ENCODE measurements around the gene RBFOX2.

DNA sequence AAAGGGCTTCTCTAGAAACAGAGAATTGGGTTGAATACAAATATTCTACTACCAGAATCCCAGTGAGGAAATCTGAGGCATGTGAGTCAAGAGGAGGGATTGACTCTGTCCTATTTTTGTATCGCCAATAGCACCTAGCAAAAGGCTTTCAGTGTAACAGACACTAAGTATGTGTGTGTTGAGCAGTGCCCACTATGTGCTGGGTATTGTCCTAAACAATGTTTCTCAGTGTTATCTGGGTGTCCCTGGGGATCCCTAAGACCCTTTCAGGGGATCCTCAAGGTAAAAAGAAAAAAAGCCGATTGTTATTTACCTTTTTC is 21.0 kb upstream of the RBFOX2 start:
- TF ChIP-seq, protein P1, sequence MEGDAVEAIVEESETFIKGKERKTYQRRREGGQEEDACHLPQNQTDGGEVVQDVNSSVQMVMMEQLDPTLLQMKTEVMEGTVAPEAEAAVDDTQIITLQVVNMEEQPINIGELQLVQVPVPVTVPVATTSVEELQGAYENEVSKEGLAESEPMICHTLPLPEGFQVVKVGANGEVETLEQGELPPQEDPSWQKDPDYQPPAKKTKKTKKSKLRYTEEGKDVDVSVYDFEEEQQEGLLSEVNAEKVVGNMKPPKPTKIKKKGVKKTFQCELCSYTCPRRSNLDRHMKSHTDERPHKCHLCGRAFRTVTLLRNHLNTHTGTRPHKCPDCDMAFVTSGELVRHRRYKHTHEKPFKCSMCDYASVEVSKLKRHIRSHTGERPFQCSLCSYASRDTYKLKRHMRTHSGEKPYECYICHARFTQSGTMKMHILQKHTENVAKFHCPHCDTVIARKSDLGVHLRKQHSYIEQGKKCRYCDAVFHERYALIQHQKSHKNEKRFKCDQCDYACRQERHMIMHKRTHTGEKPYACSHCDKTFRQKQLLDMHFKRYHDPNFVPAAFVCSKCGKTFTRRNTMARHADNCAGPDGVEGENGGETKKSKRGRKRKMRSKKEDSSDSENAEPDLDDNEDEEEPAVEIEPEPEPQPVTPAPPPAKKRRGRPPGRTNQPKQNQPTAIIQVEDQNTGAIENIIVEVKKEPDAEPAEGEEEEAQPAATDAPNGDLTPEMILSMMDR (IDR thresholded peaks at IDR 0.05), result no peak
- no peak for TF ChIP-seq POLR2A (IDR thresholded peaks at IDR 0.05)
